RWPE1 (cell line): ENCODE results near the gene RND2.

Source experiments
- CTCF ChIA-PET: fragments of 350-600 bp; sonication (Branson Sonifier 250); formaldehyde crosslinking; extraction: SDS; loops from one replicate; lab custom pipeline; 2021; lab: Yijun Ruan, JAX
- POLR2A ChIA-PET: fragments of 400-600 bp; formaldehyde crosslinking; extraction: SDS; loops from one replicate; lab custom pipeline; 2020; ENCODE audit warnings: antibody characterized with exemption; ENCODE audit not compliant: low non-redundant PET; lab: Yijun Ruan, JAX
- DNase-seq: peaks from one replicate; pipeline ENCODE4 v3.0.0; 2012; ENCODE audit warnings: low spot score
- H3K27ac ChIP-seq: fragments of 450-650 bp; 2 replicates; pipeline ENCODE4 v1.5.1; 2017
- CTCF ChIP-seq: fragments of 450-650 bp; conservative IDR thresholded peaks from 2 replicates; pipeline ENCODE4 v1.5.1; 2017; ENCODE audit warnings: low read depth, mild to moderate bottlenecking

Gene RND2

GRCh38 chr17:43034894-43035293, 9.9 kb downstream of the RND2 start:
- no peak for TF ChIP-seq CTCF
- no peak for DNase-seq
- H3K27ac ChIP-seq, result no peak overlapping the region
- ChIA-PET CTCF (no interaction called here), POLR2A (no interaction called here)

GRCh38 chr17:43039646-43040045, 14.6 kb downstream of the RND2 start:
- CTCF ChIA-PET, result interaction anchor here (0.6 kb wide), 2 partner anchors 89 to 726 kb away, joined by 3 read pairs; no protein-coding TSS in a partner anchor
- no peak for TF ChIP-seq CTCF
- DNase-seq, result no peak
- POLR2A ChIA-PET, result no interaction called here
- no peak overlapping the region for H3K27ac ChIP-seq

- ChIA-PET POLR2A (no interaction called here), CTCF (interaction anchor here (0.6 kb wide), 1 partner anchor 396 kb away, joined by 3 read pairs; no protein-coding TSS in a partner anchor)
- DNase-seq, result no peak
- H3K27ac ChIP-seq, result no peak overlapping the region
- TF ChIP-seq CTCF, result no peak
Observed at GRCh38 chr17:43040655-43041054, 15.6 kb downstream of the RND2 start.

GRCh38 chr17:43042025-43042628, 17.1 kb downstream of the RND2 start:
- POLR2A ChIA-PET, result no interaction called here
- CTCF ChIA-PET, result interaction anchor here (0.7 kb wide), 1 partner anchor 71 kb away, joined by 3 read pairs; no protein-coding TSS in a partner anchor
- no peak overlapping the region for H3K27ac ChIP-seq
- DNase-seq, result no peak
- no peak for TF ChIP-seq CTCF

- no peak for TF ChIP-seq CTCF
- H3K27ac ChIP-seq, result no peak overlapping the region
- ChIA-PET POLR2A (interaction anchor here (0.6 kb wide), 1 partner anchor 85 kb away, joined by 6 read pairs; no protein-coding TSS in a partner anchor), CTCF (no interaction called here)
- no peak for DNase-seq
Observed at GRCh38 chr17:43043307-43043706, 18.3 kb downstream of the RND2 start.

GRCh38 chr17:43044024-43044423, 19.0 kb downstream of the RND2 start:
- ChIA-PET CTCF (interaction anchor here (0.6 kb wide), 1 partner anchor 138 kb away, joined by 3 read pairs; no protein-coding TSS in a partner anchor), POLR2A (no interaction called here)
- TF ChIP-seq CTCF, result no peak
- no peak for DNase-seq
- no peak overlapping the region for H3K27ac ChIP-seq
